H1 (cell line): Measurements from ENCODE around the gene HOXC13.

ENCODE experiments used
- CTCF ChIP-seq, 3 experiments: IDR thresholded peaks; 1 replicate in 2 of 3; 2 replicates in 1 of 3; pipeline versions ENCODE4 v1.5.1 to v1.6.1; 2011; ENCODE audit warnings: low read length in 3 of 3, mild to moderate bottlenecking in 3 of 3, inconsistent platforms in 2 of 3, low read depth in 1 of 3, moderate library complexity in 1 of 3; ENCODE audit not compliant: insufficient read depth in 1 of 3; ENCODE audit errors: control extremely low read depth in 1 of 3
- EP300 ChIP-seq, 2 experiments: IDR thresholded peaks; 1 replicate in 1 of 2; 2 replicates in 1 of 2; pipeline ENCODE4 v1.6.1; 2011 to 2012; ENCODE audit warnings: low read depth in 2 of 2, low read length in 2 of 2, mild to moderate bottlenecking in 2 of 2, borderline replicate concordance in 1 of 2, inconsistent platforms in 1 of 2, moderate library complexity in 1 of 2
- HDAC6 ChIP-seq: IDR thresholded peaks from one replicate; pipeline ENCODE4 v1.7.1; 2012; ENCODE audit warnings: low read depth, mild to moderate bottlenecking, inconsistent platforms, low read length, moderate library complexity
- JUN ChIP-seq: IDR thresholded peaks from 2 replicates; pipeline ENCODE4 v1.6.1; 2011; ENCODE audit warnings: low read depth, mild to moderate bottlenecking, improper control_type of control experiment, low read length
- JUND ChIP-seq: IDR thresholded peaks from 2 replicates; pipeline ENCODE4 v1.6.1; 2011; ENCODE audit warnings: mild to moderate bottlenecking, improper control_type of control experiment, low read length
- POLR2A ChIP-seq, 2 experiments: IDR thresholded peaks; 1 replicate in 1 of 2; 2 replicates in 1 of 2; pipeline ENCODE4 v1.6.1; 2011; ENCODE audit warnings: low read depth in 2 of 2, low read length in 2 of 2, mild to moderate bottlenecking in 2 of 2; ENCODE audit errors: control extremely low read depth in 1 of 2
- POLR2AphosphoS5 ChIP-seq: IDR thresholded peaks from 2 replicates; pipeline ENCODE4 v1.6.1; 2011; ENCODE audit warnings: low read depth, low read length
- RAD21 ChIP-seq, 2 experiments: IDR thresholded peaks in 1 of 2; conservative IDR thresholded peaks in 1 of 2; 2 replicates each; pipeline ENCODE4 v1.6.1; 2011; ENCODE audit warnings: low read depth in 2 of 2, low read length in 2 of 2, improper control_type of control experiment in 1 of 2, inconsistent platforms in 1 of 2, mild to moderate bottlenecking in 1 of 2, moderate library complexity in 1 of 2
- ZNF274 ChIP-seq: IDR thresholded peaks from 2 replicates; pipeline ENCODE4 v1.7.0; 2012; ENCODE audit warnings: low read length, borderline replicate concordance; ENCODE audit errors: extremely low read depth

GRCh38 chr12:53939141-53940108, 794 bp downstream of the HOXC13 start:
- TF ChIP-seq POLR2A (IDR thresholded peaks at IDR 0.05; ENCODE audit: control extremely low read depth in 1 of 2, low read depth in 2 of 2, low read length in 2 of 2) (no peak), EP300 (IDR thresholded peaks at IDR 0.05; ENCODE audit: borderline replicate concordance in 1 of 2, low read depth in 2 of 2, low read length in 2 of 2) (no peak), JUN (no peak), JUND (no peak), ZNF274 (no peak), CTCF (IDR thresholded peaks at IDR 0.05; ENCODE audit: control extremely low read depth in 1 of 3, insufficient read depth in 1 of 3, low read depth in 1 of 3, low read length in 3 of 3) (no peak), POLR2AphosphoS5 (no peak), RAD21 (IDR thresholded peaks at IDR 0.05 in 1 of 2, conservative IDR thresholded peaks at IDR 0.05 in 1 of 2; ENCODE audit: low read depth in 2 of 2, low read length in 2 of 2) (no peak), HDAC6 (no peak)
